Measurements from ENCODE around the gene AQP3.
"Not testable (repeated sequence)": the region's sequence is repeated elsewhere in the genome, so short reads cannot be mapped to it uniquely, and the experiment has no call there.

AQP3 gene

GRCh38 chr9:33439731-33440130 lies 7.7 kb downstream of the AQP3 start:
- no peak for DNase-seq

- no peak for DNase-seq
Measured at GRCh38 chr9:33438926-33439680, 8.3 kb downstream of the AQP3 start.

GRCh38 chr9:33437898-33438297 lies 9.5 kb downstream of the AQP3 start:
- no peak for DNase-seq

GRCh38 chr9:33437205-33437604 lies 10.2 kb downstream of the AQP3 start:
- no peak for DNase-seq

GRCh38 chr9:33436445-33436844 lies 10.9 kb downstream of the AQP3 start:
- no peak for DNase-seq

- no peak for DNase-seq
Measured at GRCh38 chr9:33435821-33436277, 11.5 kb downstream of the AQP3 start.

- DNase-seq = no peak
Measured at GRCh38 chr9:33434317-33435105, 12.9 kb downstream of the AQP3 start.

GRCh38 chr9:33433871-33434270 lies 13.5 kb downstream of the AQP3 start:
- DNase-seq = no peak

- DNase-seq = no peak
Measured at GRCh38 chr9:33431420-33431819, 16.0 kb downstream of the AQP3 start.

- no peak for DNase-seq
Measured at GRCh38 chr9:33430942-33431341, 16.5 kb downstream of the AQP3 start.

GRCh38 chr9:33429256-33429985 lies 18.0 kb downstream of the AQP3 start:
- DNase-seq = no peak

- DNase-seq = no peak
Measured at GRCh38 chr9:33426843-33427293, 20.5 kb downstream of the AQP3 start.

GRCh38 chr9:33425128-33425533 lies 22.3 kb downstream of the AQP3 start:
- no peak for DNase-seq

- DNase-seq = not testable (repeated sequence)
Measured at GRCh38 chr9:33424492-33424891, 22.9 kb downstream of the AQP3 start.

GRCh38 chr9:33424043-33424442 lies 23.4 kb downstream of the AQP3 start:
- DNase-seq = not testable (repeated sequence)

- DNase-seq = no peak
Measured at GRCh38 chr9:33419708-33420303, 27.6 kb downstream of the AQP3 start.

- no peak for DNase-seq
Measured at GRCh38 chr9:33418090-33418489, 29.3 kb downstream of the AQP3 start.

- peak; percentile 38 for DNase-seq
Measured at GRCh38 chr9:33416996-33417395, 30.4 kb downstream of the AQP3 start.

- peak; percentile 73 for DNase-seq
Measured at GRCh38 chr9:33415501-33416038, 31.8 kb downstream of the AQP3 start.

GRCh38 chr9:33414889-33415500 lies 32.4 kb downstream of the AQP3 start:
- DNase-seq = no peak

- DNase-seq = peak; percentile 35
Measured at GRCh38 chr9:33414268-33414667, 33.1 kb downstream of the AQP3 start.

GRCh38 chr9:33408087-33408486 lies 39.3 kb downstream of the AQP3 start:
- DNase-seq = peak; percentile 50
